Mesendoderm (in vitro differentiated cells): ENCODE results near the gene DCTN3.
A peak's percentile ranks its signal among the peaks of the same experiment; 100 is the strongest.

Experiments
- DNase-seq: peaks from one replicate; pipeline ENCODE4 v3.0.0; 2013
- H2AK5ac ChIP-seq: 2 replicates; pipeline ENCODE4 v1.6.1; 2013; ENCODE audit warnings: low read length, inconsistent platforms
- H2BK120ac ChIP-seq: 2 replicates; pipeline ENCODE4 v1.6.1; 2013; ENCODE audit warnings: low read depth, mild to moderate bottlenecking, low read length, moderate library complexity, mixed read lengths
- H2BK15ac ChIP-seq: replicated peaks from 2 replicates; pipeline ENCODE4 v1.6.1; 2013; ENCODE audit warnings: low read depth, mild to moderate bottlenecking, moderate library complexity
- H2BK5ac ChIP-seq: 2 replicates; pipeline ENCODE4 v1.6.1; 2013; ENCODE audit warnings: low read length, inconsistent platforms
- H3K18ac ChIP-seq: 2 replicates; pipeline ENCODE4 v1.6.1; 2013; ENCODE audit warnings: mild to moderate bottlenecking, low read length, mixed read lengths
- H3K23ac ChIP-seq: one replicate; pipeline ENCODE4 v1.6.1; 2013; ENCODE audit warnings: low read length
- H3K27ac ChIP-seq: 2 replicates; pipeline ENCODE4 v1.5.1; 2013; ENCODE audit warnings: low read depth, mild to moderate bottlenecking, inconsistent platforms, low read length, moderate library complexity
- H3K27me3 ChIP-seq: 2 replicates; pipeline ENCODE4 v1.6.1; 2013; ENCODE audit warnings: low read length, control low read depth, mild to moderate bottlenecking, inconsistent platforms; ENCODE audit not compliant: insufficient read depth, poor library complexity
- H3K36me3 ChIP-seq: 2 replicates; pipeline ENCODE4 v1.6.1; 2013; ENCODE audit warnings: low read length, inconsistent platforms; ENCODE audit not compliant: control insufficient read depth, insufficient read depth
- H3K4ac ChIP-seq: one replicate; pipeline ENCODE4 v1.6.1; 2013; ENCODE audit warnings: low read depth, mild to moderate bottlenecking, low read length, moderate library complexity
- H3K4me1 ChIP-seq: 2 replicates; pipeline ENCODE4 v1.6.1; 2013; ENCODE audit warnings: low read depth, low read length, inconsistent platforms; ENCODE audit not compliant: control insufficient read depth
- H3K4me2 ChIP-seq: 2 replicates; pipeline ENCODE4 v1.6.1; 2013; ENCODE audit warnings: low read length
- H3K4me3 ChIP-seq: 2 replicates; pipeline ENCODE4 v1.5.1; 2013; ENCODE audit warnings: mild to moderate bottlenecking, low read length
- H3K56ac ChIP-seq: one replicate; pipeline ENCODE4 v1.6.1; 2013; ENCODE audit warnings: low read length
- H3K79me1 ChIP-seq: 2 replicates; pipeline ENCODE4 v1.6.1; 2013; ENCODE audit warnings: low read length, inconsistent platforms
- H3K79me2 ChIP-seq: 2 replicates; pipeline ENCODE4 v1.6.1; 2013; ENCODE audit warnings: mild to moderate bottlenecking, low read length; ENCODE audit not compliant: control insufficient read depth, insufficient read depth
- H3K9ac ChIP-seq: 2 replicates; pipeline ENCODE4 v1.6.1; 2013; ENCODE audit warnings: low read length, inconsistent platforms
- H4K5ac ChIP-seq: one replicate; pipeline ENCODE4 v1.6.1; 2013; ENCODE audit warnings: low read length
- H4K8ac ChIP-seq: one replicate; pipeline ENCODE4 v1.6.1; 2013; ENCODE audit warnings: low read depth, mild to moderate bottlenecking, control low read depth, low read length, moderate library complexity
- WGBS: extraction: QIAGEN DNeasy Blood & Tissue Kit; methylation state at CpG from one replicate; pipeline ENCODE4 v1.1.7; 2013; ENCODE audit warnings: low lambda C conversion rate, missing lambda C conversion rate; ENCODE audit not compliant: insufficient coverage; ENCODE audit errors: extremely low coverage; 5-methylcytosine and 5-hydroxymethylcytosine counted together

Gene DCTN3

DNA sequence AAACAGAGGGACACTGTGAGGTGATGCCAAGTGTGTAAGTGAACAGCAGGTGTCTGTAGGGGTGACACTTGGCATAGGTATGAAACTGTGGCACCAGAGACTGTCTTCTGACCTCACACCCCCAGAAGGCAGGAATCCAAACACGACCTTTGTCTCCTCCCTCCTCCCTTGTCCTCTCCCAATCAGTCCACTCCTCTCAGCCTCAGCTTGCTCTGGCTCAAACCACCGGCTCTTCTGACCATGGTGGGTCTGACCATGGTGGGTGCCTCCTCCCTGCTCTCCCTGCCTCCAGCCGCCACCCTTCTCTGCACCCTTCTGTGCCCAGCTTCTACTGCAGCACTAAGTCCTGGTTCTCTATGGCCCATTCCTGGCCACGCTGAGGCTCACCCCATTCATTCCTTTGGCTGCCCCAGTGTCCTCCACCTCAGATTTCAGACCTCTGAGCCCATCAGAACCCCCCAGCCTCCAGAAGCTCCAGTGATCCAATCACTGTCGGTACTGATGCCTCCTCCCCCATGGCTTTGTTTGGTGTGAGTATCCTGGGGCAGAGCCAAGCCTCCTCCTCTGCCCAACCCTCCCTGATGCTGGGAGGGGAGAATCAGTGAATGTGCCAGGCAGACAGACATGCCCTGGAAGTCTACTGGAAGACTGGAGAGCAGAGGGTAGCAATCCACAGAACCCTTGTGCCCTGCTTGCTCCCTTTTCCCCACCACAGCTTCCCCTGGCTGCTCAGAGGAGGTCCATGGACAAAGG, 10.3 kb upstream of the DCTN3 start:
- Histone ChIP-seq H4K8ac (no peak overlapping the region), H3K27me3 (peaks cover 53% of the 10 kb centered on the region)
- no CpG with 5 or more reads among the region's 5 CpGs for WGBS

DNA sequence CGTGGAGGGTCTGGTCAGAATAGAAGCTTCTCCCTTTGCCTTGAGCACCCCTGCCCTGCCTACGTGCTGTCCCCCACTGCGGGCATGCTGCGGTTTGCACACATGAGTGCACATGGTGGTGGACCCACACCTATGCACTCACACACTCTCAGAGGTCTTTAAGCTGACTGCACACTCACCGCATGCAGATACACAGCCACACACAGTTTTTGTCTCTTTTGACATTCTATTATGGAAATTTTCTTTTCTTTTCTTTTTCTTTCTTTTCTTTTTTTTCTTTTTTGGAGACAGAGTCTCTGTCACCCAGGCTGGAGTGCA, 9.2 kb upstream of the DCTN3 start:
- H3K4me2 ChIP-seq, result no peak overlapping the region
- H4K8ac ChIP-seq, result no peak overlapping the region
- no peak overlapping the region for H3K27ac ChIP-seq
- DNase-seq, result no peak
- no peak overlapping the region for H3K9ac ChIP-seq
- no peak overlapping the region for H3K23ac ChIP-seq
- no peaks in the 10 kb centered on the region for H3K79me1 ChIP-seq
- no peak overlapping the region for H2AK5ac ChIP-seq
- no peak overlapping the region for H3K4ac ChIP-seq
- no peak overlapping the region for H4K5ac ChIP-seq
- no peaks in the 10 kb centered on the region for H3K79me2 ChIP-seq
- peaks cover 2% of the 10 kb centered on the region for H3K4me1 ChIP-seq
- no peak overlapping the region for H2BK120ac ChIP-seq
- no peaks in the 10 kb centered on the region for H3K36me3 ChIP-seq
- H3K18ac ChIP-seq, result no peak overlapping the region
- no CpG with 5 or more reads among the region's 5 CpGs for WGBS
- no peak overlapping the region for H3K4me3 ChIP-seq
- peaks cover 61% of the 10 kb centered on the region for H3K27me3 ChIP-seq
- no peak overlapping the region for H2BK5ac ChIP-seq
- no peak overlapping the region for H3K56ac ChIP-seq
- no peak overlapping the region for H2BK15ac ChIP-seq

More for the DNA sequence above, 10.3 kb upstream of the DCTN3 start:
- Histone ChIP-seq H4K5ac (no peak overlapping the region), H3K4me1 (peaks cover 2% of the 10 kb centered on the region), H3K18ac (no peak overlapping the region), H3K4me2 (no peak overlapping the region), H2AK5ac (no peak overlapping the region), H3K9ac (no peak overlapping the region), H3K79me2 (no peaks in the 10 kb centered on the region), H3K4ac (no peak overlapping the region), H2BK5ac (no peak overlapping the region), H3K27ac (no peak overlapping the region), H3K4me3 (no peak overlapping the region), H2BK120ac (no peak overlapping the region), H3K23ac (no peak overlapping the region), H3K79me1 (no peaks in the 10 kb centered on the region), H3K36me3 (peaks cover 4% of the 10 kb centered on the region), H2BK15ac (no peak overlapping the region), H3K56ac (no peak overlapping the region)
- DNase-seq, result no peak

DNA sequence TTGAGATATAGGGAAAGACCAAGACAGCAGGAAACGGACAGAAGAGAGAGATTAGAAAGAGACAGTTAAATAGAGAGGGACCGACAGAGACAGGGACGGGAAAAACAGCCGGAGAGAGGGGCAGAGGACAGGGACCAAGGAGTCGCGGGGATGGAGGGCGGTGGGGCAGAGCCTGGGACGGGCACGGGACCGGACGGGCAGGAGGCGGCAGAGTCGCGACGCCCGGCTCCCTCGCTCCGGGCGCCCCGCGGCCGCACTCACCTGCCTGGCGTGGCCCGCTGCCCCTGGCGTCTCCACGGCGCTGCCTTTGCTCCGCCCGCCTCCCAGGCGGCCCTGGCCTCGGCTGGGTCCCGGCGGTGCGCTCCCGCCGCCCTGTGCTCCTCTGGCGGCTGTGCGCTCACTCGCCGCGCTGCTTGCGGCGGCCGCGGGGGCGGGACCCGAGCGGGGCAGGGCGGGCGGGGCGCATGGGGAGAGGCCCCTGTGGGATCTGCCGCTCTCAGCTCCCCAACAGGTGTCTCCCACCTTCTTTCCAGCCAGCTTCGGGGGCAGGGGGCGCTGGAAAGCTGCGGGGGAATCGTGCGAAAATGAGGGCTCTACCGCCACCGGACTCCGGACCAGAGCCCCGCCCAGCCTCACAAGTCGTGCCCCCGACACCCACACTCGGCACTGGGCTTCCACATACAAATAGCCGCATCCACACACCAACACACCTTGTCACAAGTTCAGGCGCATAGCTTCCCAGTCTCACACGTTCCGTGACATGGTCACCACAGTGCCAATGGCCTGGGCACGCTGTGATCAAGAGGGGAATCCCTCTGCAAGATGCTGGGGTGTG, 8.6 kb upstream of the DCTN3 start, which contains the start of gene ARID3C:
Gene ARID3C (minus strand): TSS at position 411 of the 835 bp plus-strand sequence. CDS start 1,052 bp downstream, outside the sequence.
- Histone ChIP-seq H3K27ac (no peak within 1 kb of the TSS), H2BK15ac (no peak within 1 kb of the TSS), H3K4me1 (peaks cover 2% of the 10 kb centered on the region), H3K79me2 (no peaks in the 10 kb centered on the region), H3K36me3 (no peaks in the 10 kb centered on the region), H3K23ac (peak within 1 kb of the TSS; percentile 66), H3K4me3 (no peak within 1 kb of the TSS), H2BK5ac (no peak within 1 kb of the TSS), H2BK120ac (no peak within 1 kb of the TSS), H3K18ac (no peak within 1 kb of the TSS), H4K8ac (no peak within 1 kb of the TSS), H3K56ac (no peak within 1 kb of the TSS), H3K79me1 (no peaks in the 10 kb centered on the region), H3K4me2 (peak within 1 kb of the TSS; percentile 25), H3K4ac (no peak within 1 kb of the TSS), H2AK5ac (no peak within 1 kb of the TSS), H4K5ac (no peak within 1 kb of the TSS), H3K27me3 (peaks cover 65% of the 10 kb centered on the region), H3K9ac (no peak within 1 kb of the TSS)
- DNase-seq, result no peak
- no CpG with 5 or more reads among the region's 69 CpGs for WGBS

DNA sequence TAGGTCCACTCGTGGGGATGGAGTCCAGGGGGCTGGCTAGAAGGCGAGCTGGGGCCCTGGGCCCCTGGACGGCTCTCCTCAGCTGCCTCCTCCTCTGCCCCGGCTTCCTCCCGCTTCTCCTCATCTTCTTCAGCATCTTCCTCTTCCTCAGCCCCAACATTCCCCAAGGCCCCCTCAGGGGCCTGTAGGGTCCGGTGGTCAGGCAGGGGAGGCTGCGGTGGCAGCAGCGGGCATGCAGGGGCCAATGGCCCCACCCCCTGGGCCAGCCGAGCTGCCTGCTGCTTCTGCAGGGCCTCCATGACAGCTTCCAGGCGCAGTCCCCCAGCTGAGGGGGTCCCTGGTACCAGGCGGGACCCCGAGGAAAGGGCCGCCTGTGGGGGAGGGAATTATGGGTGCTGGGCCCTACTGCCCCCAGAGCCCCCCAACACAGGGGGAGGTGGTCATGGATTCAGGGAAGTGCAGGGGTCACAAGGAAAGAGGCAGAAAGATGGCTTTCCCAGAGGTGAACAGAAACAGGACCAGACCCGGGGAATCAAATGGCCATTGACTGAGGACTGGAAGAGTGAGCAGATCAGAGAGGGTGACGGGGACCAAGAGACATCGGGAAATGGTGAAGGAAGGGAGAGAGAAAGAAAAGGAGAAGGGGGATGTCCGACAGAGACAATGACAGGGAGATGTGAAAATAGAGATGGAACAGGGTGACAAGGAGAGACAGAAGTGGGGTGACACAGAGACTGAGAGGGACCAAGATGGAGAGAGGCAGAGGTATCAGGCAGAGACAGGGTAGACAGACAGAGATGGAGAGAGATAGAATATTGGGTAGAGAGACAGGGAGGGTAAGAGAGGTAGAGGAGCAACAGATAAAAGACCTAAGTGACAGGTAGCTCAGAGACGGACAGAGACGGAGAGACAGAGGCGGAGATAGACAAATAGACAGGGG, 7.7 kb upstream of the DCTN3 start:
- Histone ChIP-seq H3K9ac (no peak overlapping the region), H3K27me3 (peaks cover 67% of the 10 kb centered on the region), H3K4me1 (no peaks in the 10 kb centered on the region), H2AK5ac (no peak overlapping the region), H3K4me3 (no peak overlapping the region), H3K4me2 (peak overlapping the region; percentile 25), H3K79me2 (no peaks in the 10 kb centered on the region), H3K23ac (peak overlapping the region; percentile 66), H2BK15ac (no peak overlapping the region), H3K4ac (no peak overlapping the region), H2BK5ac (no peak overlapping the region), H3K79me1 (no peaks in the 10 kb centered on the region), H3K27ac (no peak overlapping the region), H4K5ac (no peak overlapping the region), H3K18ac (no peak overlapping the region), H4K8ac (no peak overlapping the region), H2BK120ac (no peak overlapping the region), H3K56ac (no peak overlapping the region), H3K36me3 (no peaks in the 10 kb centered on the region)
- no CpG with 5 or more reads among the region's 20 CpGs for WGBS
- DNase-seq, result no peak

DNA sequence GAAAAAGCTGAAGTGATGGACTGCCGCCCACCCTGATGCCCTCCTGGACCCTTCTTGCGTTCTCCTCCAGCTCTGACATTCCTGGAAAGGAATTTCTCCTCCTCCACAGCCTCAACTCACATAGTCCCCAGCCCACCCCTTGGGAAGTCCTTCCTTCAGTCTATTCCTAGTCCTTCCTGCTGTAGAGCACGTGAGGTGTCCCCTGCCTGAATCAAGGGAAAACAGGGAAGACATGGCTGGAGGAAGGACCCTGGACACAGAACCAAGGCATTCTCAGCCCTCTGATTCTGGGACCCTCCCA, 4.8 kb upstream of the DCTN3 start:
- Histone ChIP-seq H3K27me3 (peaks cover 56% of the 10 kb centered on the region), H2BK5ac (no peak overlapping the region), H2BK15ac (no peak overlapping the region), H3K79me1 (no peaks in the 10 kb centered on the region), H4K8ac (no peak overlapping the region), H3K4me1 (no peaks in the 10 kb centered on the region), H2BK120ac (no peak overlapping the region), H3K36me3 (no peaks in the 10 kb centered on the region), H3K23ac (no peak overlapping the region), H4K5ac (no peak overlapping the region), H3K9ac (no peak overlapping the region), H3K4me3 (no peak overlapping the region), H3K27ac (no peak overlapping the region), H3K4ac (no peak overlapping the region), H3K18ac (no peak overlapping the region), H3K4me2 (no peak overlapping the region), H3K79me2 (no peaks in the 10 kb centered on the region), H3K56ac (no peak overlapping the region), H2AK5ac (no peak overlapping the region)
- no peak for DNase-seq
- WGBS, result no CpG with 5 or more reads among the region's 3 CpGs
